Measurements from ENCODE around the gene ANKMY1.

Gene ANKMY1, protein sequence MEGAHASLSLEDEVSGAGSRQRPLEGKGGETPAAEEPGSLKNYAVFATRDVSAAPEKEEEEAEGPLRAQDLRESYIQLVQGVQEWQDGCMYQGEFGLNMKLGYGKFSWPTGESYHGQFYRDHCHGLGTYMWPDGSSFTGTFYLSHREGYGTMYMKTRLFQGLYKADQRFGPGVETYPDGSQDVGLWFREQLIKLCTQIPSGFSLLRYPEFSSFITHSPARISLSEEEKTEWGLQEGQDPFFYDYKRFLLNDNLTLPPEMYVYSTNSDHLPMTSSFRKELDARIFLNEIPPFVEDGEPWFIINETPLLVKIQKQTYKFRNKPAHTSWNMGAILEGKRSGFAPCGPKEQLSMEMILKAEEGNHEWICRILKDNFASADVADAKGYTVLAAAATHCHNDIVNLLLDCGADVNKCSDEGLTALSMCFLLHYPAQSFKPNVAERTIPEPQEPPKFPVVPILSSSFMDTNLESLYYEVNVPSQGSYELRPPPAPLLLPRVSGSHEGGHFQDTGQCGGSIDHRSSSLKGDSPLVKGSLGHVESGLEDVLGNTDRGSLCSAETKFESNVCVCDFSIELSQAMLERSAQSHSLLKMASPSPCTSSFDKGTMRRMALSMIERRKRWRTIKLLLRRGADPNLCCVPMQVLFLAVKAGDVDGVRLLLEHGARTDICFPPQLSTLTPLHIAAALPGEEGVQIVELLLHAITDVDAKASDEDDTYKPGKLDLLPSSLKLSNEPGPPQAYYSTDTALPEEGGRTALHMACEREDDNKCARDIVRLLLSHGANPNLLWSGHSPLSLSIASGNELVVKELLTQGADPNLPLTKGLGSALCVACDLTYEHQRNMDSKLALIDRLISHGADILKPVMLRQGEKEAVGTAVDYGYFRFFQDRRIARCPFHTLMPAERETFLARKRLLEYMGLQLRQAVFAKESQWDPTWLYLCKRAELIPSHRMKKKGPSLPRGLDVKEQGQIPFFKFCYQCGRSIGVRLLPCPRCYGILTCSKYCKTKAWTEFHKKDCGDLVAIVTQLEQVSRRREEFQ

DNA sequence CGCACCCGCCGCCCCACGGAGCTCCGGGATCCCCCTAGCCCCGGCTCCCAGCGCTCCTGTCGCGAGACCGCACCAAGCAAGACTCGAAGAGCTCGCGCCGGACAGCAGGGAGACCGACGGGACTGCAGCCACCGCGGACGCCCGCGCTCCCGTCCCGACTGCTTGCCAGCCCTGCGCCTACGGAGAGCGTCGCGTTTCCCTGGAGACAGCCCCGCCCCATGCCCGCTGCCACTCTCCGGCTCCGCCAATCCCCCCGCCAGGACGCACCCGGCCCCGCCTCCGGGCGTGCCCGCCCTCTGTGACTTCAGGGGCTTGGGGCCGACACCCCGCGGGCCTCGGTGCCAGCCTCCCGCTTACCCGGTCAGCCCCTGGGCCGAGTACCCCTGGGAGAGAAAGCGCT is at the start of gene ANKMY1:
ANKMY1 (minus strand) TSS at position 181 of the 400 bp plus-strand sequence. CDS start 653 bp downstream, outside the sequence.
- DNase-seq: peak; percentile 36

DNA sequence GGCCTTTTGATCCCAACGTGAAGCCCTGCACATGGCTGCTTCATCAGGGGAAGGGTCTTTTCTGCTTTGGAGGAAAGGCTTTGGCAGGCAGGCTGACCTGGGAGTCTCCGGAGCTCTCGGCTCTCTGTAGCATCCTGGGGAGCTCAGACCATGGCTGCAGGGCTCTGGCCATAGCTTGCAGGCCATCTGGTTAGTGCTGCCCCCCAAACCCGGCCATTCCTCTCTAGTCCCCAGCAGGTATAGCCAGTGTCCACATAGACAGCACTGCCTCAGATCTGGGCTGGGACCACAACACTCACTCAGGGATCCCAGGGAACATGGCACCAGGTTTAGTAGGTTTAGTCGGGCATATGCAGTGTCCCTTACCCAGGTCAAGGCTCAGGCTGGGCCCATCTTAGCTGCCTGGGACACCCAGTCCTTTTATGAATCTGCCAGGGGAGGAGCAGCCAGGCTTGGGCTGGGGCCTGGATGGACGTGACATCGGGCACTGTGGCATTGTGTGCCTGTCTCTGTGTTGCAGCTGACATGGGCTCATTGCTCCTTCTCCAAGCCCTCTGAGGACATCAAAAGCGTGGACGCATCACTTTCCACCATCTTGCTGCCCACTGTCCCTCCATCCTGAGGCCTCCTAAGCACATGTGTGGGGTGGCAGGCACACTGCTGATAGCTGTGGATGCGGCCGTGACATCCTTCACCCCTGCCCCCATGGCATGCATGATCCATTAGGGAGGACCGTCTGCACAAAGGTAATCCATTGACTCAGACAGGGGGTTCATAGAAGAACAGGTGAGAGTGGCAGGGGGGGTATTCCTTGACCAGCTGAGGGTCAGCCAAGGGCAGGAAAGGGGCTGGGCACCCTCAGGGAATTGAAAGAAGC is 48.3 kb upstream of the ANKMY1 start:
- DNase-seq: no peak

DNA sequence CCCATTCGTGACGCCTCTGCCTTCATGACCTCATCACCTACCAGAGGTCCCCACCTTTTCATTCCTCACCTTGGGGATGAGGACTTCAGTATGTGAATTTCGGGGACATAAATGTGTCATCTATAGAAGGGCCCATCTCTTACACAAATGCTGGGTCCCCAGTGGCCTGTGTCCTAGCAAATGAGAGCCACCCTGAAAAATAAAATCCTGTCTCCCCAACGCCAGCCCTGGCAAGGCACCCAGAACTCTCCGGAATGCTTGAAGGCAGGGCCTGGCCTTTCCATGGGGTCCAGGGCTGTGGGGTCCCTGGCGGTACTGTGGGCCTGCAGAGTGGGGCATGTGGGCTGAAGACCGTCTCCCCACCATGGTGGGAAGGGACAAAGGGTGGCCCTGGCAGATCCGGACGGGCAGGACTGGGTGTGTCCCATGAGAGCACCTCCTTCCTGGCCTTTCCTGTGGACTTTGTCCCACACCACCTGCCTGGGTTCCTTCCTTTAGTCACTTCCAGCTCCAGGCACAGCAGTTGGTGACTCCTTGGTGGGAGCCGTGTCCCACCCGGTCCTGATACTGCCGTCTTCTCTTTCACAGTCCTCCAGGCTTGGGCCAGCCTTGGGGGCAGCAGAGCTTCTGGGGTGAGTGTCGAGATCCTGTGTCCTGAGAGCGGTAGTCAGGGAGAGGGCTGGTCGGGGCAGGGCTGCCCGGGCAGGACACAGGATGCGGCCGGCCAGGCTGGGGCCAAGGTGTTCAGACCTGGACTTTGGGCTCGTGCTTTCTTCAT is 47.3 kb upstream of the ANKMY1 start:
- no peak for DNase-seq

DNA sequence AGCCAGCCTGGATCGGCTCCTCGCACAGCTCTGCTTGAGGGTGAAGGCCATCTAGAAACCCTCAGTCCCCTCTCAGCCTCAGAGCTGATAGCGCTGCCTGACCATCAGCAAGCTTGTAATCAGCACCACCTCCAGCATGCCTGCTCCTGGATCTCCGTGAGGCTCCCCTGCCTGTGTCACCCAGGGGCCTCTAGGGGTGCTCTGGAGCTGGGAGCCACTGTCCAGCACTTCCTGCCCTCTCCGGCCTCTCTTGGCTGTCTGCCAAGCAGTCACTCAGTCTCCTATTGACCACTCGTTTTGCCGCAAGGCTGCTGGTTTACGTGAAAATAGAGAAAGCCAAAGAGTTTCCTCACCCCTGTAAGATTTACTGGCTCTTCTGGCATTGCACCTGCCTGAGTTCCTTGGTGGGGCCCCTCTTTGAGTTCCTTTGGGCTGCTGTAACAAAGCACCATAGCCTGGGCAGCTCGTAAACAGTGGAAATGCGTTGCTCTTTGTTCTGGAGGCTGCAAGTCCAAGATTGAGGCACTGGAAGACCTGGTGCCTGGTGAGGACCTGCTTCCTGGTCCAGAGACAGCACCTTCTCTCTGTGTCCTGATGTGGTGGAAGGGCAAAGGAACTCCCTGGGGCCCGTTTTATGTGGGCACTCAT is 46.6 kb upstream of the ANKMY1 start:
- no peak for DNase-seq

DNA sequence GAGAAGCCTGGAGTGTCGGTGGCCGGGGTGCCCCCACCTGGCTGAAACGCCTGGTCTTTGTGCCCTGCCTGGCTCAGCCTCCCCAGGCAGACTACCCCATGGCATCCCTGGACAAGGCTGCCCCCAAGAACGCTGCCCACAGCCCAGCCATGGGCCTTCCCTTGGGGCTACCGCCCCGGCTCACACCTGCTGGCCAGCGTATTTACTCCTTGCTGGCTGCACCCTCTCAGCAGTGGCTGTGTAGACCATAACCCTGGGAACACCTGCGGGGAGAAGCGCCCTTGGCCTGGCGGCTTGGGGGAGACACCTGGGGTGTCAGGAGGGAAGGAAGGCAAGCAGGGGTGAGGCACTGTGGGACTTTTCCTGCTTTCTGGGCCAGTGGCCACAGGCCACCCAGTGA is 46.1 kb upstream of the ANKMY1 start:
- DNase-seq: no peak

DNA sequence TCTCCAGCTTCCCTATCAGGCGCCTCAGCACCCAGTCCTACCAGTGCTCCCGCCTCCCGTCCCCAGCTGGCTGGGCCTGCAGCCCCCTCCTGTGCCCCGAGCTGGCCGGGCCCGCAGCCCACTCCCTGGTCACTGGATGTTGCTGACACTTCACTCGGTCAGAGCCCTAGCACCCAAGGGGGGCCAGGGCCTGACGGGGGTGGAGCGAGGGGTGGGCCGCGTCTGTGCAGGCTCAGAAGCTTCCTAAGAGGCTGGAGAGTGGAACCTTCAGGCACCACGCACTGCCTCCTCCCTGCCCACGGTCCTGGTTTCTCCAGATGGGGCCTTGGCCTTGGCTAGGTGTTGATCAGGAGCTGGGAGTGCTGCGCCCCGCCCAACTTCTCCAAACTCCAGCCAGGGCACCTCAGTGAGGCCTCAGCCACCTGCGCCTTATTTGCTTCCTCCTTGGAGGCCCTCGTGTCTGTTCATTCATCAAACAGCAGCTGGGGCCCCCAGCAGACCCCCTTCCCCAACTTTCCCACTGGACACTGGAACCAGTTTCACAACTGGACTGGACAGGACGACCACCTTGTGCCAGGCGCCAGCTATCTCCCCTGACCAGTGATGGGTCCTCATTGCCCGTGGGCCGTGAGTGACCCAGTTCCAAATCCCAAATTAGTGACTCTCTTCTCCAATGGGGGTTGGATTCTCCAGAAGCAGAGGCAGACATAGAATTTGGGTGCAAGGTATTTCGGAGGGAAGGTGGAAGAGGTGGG is 45.5 kb upstream of the ANKMY1 start:
- DNase-seq: no peak

DNA sequence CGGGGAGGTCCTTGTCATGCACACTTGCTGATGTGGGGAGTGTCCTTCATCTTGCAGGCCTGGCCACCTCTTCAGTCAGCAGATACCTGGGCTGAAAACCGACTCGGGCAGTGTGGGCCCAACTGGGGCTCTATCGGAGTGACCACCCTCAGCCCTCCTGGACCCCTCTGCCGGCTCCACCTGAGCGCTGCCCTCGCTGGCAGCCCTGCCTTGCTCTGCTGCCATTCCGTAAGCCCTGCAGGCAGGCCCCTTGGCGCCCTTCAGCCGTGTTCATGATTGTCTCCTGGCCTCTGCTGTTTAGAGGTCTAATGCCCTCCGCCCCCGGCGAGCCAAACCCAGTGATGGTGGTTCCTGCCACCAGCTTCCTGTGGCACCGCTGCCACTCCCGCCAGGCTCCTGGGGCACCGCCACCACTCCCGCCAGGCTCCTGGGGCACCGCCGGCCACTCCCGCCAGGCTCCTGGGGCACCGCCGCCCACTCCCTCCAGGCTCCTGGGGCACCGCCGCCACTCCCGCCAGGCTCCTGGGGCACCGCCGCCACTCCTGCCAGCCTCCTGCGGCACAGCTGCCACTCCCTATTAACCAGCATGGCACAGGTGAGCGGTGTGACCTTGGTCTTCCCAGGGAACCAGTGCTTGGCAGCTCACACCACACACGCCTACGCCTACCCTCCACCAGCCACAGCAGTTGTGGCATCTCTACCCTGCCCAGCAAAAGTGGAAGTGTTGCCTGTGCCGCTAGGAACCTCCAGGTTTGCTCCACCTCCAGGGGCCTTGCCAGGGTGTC is 44.7 kb upstream of the ANKMY1 start:
- DNase-seq: no peak

DNA sequence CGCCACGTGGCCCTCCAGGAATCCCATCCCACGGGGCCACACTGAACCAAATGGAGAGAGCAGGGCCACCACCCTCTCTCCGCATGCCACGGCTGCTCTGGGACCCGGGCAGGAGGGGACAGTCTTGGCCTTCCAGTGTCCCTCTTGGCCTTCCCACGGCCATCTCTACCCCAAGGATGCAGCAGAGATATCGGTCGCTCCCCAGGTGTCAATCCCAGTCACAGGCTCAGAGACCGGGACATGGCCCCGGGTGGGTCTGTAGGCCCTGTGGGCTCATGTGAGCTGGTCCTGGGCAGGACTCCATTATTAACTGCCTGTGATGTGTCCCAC is 44.0 kb upstream of the ANKMY1 start:
- DNase-seq: no peak

DNA sequence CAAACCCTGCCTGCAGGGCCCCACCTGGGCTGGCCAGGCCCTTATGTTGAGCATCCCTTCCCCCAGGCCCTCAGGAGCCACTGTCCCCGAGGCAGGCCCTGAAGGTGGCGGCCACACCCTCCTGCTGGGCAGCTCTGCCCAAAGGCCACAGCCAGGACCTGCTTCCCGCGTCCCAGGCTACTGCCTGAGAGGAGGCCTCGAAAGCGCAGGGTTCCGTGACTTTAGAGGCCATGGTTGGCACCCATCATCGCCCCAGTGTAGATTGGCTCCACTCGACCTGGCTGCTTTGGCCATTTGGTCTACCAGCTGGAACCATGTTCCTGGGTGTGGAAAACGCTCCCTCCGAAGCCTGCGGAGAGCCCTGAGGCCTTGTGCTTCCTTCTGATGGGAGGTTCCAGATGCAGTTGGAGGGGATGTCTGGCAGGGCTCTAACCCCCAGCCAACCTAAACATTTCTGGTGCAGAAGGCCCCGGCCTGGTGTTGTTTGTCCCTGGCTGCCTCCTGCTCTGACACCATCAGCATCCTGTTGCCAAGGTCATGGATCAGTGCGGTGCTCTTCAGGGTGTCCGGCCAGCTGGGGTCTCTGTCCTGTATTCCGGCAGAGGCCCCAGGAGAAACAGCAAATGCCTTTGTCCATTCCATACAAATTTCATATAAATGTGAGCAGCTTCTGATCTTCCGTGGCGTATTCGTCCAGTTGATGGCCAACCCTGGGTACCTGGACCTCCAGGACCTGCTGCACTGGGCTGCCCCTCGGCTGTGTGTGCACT is 43.5 kb upstream of the ANKMY1 start:
- DNase-seq: no peak

DNA sequence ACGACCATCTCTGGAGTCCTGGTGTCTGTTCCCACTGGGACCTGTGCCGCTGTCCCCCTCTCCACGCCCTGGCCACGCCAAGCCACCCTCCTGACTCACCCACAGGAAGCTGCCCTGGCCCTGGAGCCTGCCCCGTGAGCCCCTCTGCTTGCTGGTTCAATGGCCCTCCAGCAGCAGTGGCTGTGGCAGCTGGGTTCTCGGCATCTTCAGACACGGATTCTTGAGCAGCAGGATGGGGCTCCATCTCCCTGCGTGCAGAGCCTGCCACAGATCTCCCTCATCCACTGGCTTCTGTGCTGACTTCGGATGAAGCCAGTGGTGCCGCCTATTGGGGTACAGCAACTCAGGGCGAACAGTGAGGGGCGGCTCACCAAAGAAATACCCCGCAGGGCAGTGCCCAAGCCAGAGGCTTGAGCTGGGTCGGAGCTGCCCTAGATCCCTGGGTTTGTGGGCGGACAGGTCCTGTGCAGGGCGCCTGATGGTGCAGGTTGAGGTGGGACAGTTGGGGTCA is 42.7 kb upstream of the ANKMY1 start:
- DNase-seq: no peak

DNA sequence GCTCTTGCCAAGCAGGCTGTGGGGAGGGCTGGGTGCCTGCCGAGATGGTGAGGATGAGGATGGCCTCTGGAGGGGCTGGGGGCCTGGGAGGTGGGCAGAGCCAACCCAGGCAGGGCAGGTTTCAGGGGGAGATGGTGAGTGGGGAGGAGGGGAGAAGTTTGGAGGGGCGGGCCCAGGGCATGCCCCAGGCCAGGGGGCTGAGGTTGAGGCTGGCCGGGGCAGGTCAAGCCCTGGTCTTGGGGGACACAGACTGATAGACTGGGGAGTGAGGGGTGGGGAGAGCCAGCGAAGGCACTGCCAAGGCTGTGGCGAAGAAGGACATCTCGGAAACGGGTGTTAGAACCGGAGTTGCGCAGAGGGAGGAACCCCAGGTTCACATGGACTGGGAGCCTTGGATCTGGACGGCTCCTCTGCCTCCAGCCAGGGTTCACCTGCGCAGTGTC is 41.4 kb upstream of the ANKMY1 start:
- no peak for DNase-seq

DNA sequence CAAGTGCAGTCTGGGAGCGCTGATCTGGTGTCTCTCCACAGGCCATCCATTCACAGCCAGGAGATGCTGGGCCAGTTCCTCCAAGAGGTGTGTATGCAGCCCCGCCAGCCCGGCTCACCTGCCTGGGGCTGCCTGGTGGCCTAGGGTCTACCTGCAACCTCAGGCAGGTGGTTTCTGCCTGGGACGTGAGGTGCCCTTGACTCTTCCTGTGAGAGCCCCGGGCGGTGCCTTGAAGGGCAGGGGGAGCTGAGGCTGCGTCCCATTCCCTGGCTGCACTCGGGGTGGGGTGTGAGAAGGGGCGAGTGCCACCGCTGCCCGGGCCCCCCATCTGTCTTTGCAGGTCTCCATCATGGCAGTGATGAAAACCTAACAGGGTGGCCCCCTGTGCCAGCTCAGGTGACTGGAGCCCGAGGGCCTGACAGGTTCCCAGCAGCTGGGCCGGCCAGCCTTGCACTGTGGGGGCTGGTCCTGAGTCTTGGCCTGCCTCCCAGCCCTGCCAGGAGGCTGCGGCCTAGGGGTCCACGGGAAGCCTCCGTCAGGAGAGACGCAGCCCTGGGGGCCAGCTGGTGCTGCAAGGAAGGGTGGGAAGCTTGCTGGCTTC is 40.6 kb upstream of the ANKMY1 start:
- DNase-seq: no peak

DNA sequence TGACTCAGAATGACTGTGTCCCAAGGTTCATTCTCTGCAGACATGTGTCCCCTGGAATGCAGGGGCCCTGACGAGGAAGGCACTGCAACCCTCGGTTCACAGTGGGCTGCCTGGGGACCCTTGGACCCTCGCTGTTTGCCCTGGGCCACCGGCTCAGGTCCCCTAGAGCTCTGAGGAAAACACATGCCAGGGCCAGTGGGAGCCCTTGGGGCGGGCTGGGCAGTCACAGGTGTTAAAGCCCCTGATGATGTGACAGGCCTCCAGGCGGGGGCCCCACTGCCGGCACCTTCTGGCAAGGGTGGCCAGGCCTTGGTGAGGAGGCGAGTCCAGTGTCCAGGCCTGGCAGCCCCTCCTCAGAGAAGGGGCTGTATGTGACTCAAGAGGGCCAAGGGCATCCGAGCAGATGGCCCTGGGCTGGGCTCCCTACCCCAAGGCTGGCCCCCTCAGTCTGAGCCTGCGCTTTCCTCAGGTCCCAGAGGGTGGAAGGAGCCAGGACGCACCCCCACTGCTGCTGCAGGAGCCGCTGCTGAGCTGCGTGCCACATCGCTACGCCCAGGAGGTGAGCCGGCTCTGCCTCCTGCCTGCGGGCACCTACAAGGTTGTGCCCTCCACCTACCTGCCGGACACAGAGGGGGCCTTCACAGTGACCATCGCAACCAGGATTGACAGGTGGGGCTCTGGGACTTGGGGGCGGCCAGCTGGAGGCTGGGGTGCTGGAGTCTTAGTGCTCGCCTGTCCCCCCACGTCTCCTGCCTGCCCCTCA is 39.8 kb upstream of the ANKMY1 start:
- no peak for DNase-seq

DNA sequence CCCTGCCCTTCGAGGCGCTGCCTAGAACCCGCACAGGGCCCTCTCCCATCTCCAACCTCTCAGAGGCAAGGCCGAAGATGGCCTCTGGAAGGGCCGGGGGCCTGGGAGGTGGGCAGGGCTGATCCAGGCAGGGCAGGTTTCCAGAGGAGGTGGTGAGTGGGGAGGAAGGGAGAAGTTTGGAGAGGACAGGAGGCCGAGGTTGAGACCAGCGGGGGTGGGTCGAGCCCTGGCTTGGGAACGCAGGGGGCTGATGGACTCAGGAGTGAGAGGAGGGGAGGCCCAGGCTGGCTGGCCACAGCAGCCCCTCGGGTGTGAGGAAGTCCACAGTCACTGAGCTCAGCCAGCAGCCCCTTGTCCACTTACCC is 39.2 kb upstream of the ANKMY1 start:
- DNase-seq: no peak

DNA sequence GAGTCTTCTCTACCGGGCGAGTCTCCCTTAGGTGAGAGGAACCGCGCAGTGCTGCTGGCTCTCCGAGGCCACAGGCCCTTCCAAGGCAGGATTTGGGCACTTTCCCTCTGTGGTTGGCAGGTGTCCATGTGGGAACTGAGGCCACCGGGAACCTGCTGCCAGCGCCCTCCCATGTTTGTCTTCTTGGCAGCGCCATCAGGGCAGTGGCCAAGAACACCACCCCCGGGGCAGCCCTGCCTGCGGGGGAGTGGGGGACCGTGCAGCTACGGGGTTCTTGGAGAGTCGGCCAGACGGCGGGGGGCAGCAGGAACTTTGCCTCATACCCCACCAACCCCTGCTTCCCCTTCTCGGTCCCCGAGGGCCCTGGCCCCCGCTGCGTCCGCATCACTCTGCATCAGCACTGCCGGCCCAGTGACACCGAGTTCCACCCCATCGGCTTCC is 38.7 kb upstream of the ANKMY1 start:
- peak; percentile 19 for DNase-seq

DNA sequence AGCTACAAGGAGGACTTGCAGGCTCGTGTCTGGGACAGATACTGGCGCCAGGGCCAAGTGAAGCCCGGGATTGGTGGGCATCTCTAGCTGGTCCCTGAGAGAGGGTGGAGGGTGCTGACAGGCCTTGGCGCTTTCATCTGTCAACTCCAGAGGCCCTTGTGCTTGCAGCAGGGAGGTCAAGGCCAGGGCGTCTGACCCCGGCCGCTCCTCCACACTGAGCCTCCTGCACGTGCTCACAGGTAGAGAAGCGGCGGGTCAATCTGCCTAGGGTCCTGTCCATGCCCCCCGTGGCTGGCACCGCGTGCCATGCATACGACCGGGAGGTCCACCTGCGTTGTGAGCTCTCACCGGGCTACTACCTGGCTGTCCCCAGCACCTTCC is 38.3 kb upstream of the ANKMY1 start:
- DNase-seq: no peak

DNA sequence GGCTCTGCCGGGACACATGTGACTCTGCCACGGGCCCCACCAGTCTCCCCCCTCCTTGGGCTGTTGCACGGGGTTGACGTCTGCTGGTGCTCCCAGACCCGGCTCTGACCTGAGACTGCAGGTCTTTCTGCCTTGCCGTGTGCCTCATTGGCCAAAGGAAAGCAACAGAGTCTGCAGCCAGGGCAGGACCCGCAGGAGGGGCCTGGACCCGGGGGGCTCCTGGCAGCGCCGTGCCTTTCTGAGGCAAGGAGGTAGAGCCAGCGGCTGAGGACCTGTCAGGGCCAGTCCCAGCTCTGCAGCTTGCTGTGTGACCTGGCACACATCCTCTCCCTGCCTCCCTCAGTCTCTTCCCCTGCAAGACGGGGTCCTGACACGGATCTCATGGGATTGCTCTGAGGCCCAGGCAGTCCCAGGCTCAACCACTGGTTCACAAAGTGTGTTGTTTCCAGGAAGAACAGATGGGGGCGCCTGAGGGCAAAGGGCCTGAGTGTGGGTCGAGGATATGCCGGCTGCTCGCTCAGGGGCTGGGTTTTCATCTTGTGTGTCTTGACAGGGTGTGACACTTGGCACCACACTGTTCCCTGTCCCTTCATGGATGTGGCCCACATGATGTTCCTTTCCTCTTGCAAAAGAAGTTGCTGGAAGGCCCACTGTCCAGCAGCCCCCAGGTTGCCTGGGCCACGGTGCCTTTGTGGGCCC is 37.7 kb upstream of the ANKMY1 start:
- DNase-seq: no peak

Data from NCI-H2029 (cell line).